SJCRH30 (cell line): ENCODE measurements around the gene XRCC1. TPM values are rescaled to one million over a fixed set of nuclear protein-coding genes. Genes with fewer than 3 reads are reported as not detected.

Source experiments
- DNase-seq, 2 experiments: peaks; one replicate each; pipeline ENCODE4 v3.0.0-alpha.2; 2015 to 2020
- H3K27ac ChIP-seq: fragments of 250-450 bp; sonication (Bioruptor Pico); 2 replicates; pipeline ENCODE4 v1.5.1; 2020; ENCODE audit warnings: mild to moderate bottlenecking, moderate library complexity
- H3K27me3 ChIP-seq: fragments of 250-450 bp; sonication (Bioruptor Pico); 2 replicates; pipeline ENCODE4 v1.5.1; 2020; ENCODE audit warnings: mild to moderate bottlenecking, moderate library complexity
- H3K36me3 ChIP-seq: fragments of 250-450 bp; sonication (Bioruptor Pico); 2 replicates; pipeline ENCODE4 v1.5.1; 2020; ENCODE audit warnings: mild to moderate bottlenecking, moderate library complexity
- H3K4me1 ChIP-seq: fragments of 250-450 bp; sonication (Bioruptor Pico); 2 replicates; pipeline ENCODE4 v1.5.1; 2020; ENCODE audit warnings: mild to moderate bottlenecking, moderate library complexity
- H3K4me3 ChIP-seq: fragments of 250-450 bp; sonication (Bioruptor Pico); 2 replicates; pipeline ENCODE4 v1.5.1; 2020; ENCODE audit warnings: mild to moderate bottlenecking, moderate library complexity
- H3K9me3 ChIP-seq: fragments of 250-450 bp; sonication (Bioruptor Pico); replicated peaks from 2 replicates; pipeline ENCODE4 v1.5.1; 2020; ENCODE audit warnings: mild to moderate bottlenecking, moderate library complexity
- total RNA-seq: library from RNA; depleted of rRNA; stranded (reverse); fragments of >200 nt; shearing (Covaris generic); gene quantifications from 2 replicates; pipeline ENCODE4 v1.2.3, GENCODE V29; 2014

The XRCC1 gene
- total RNA-seq, 1 experiment from 2014 or later, result 43.5 TPM

GRCh38 chr19:43510713-43511112, 64.6 kb downstream of the XRCC1 start:
- Histone ChIP-seq H3K27ac (no peak overlapping the region), H3K4me3 (no peak overlapping the region), H3K9me3 (no peaks in the 10 kb centered on the region), H3K36me3 (no peaks in the 10 kb centered on the region), H3K4me1 (no peaks in the 10 kb centered on the region), H3K27me3 (no peaks in the 10 kb centered on the region)
- no peak for DNase-seq

GRCh38 chr19:43507880-43508279, 67.4 kb downstream of the XRCC1 start:
- no peak for DNase-seq
- no peaks in the 10 kb centered on the region for H3K4me1 ChIP-seq
- H3K27ac ChIP-seq, result no peak overlapping the region
- H3K9me3 ChIP-seq, result no peaks in the 10 kb centered on the region
- H3K36me3 ChIP-seq, result no peaks in the 10 kb centered on the region
- no peak overlapping the region for H3K4me3 ChIP-seq
- H3K27me3 ChIP-seq, result no peaks in the 10 kb centered on the region

GRCh38 chr19:43506629-43507028, 68.7 kb downstream of the XRCC1 start:
- Histone ChIP-seq H3K27ac (no peak overlapping the region), H3K9me3 (no peaks in the 10 kb centered on the region), H3K4me1 (no peaks in the 10 kb centered on the region), H3K27me3 (no peaks in the 10 kb centered on the region), H3K36me3 (no peaks in the 10 kb centered on the region), H3K4me3 (no peak overlapping the region)
- DNase-seq, result no peak

- Histone ChIP-seq H3K27me3 (no peaks in the 10 kb centered on the region), H3K4me1 (no peaks in the 10 kb centered on the region), H3K4me3 (no peak overlapping the region), H3K36me3 (no peaks in the 10 kb centered on the region), H3K9me3 (no peaks in the 10 kb centered on the region), H3K27ac (no peak overlapping the region)
- no peak for DNase-seq
Measured at GRCh38 chr19:43505941-43506340, 69.4 kb downstream of the XRCC1 start.

GRCh38 chr19:43505186-43505456, 70.2 kb downstream of the XRCC1 start:
- no peak for DNase-seq
- Histone ChIP-seq H3K4me1 (no peaks in the 10 kb centered on the region), H3K4me3 (peak overlapping the region; percentile 69), H3K9me3 (no peaks in the 10 kb centered on the region), H3K27ac (no peak overlapping the region), H3K36me3 (no peaks in the 10 kb centered on the region), H3K27me3 (no peaks in the 10 kb centered on the region)

- no peaks in the 10 kb centered on the region for H3K36me3 ChIP-seq
- H3K9me3 ChIP-seq, result no peaks in the 10 kb centered on the region
- no peak within 1 kb of the TSS for H3K27ac ChIP-seq
- no peaks in the 10 kb centered on the region for H3K4me1 ChIP-seq
- H3K4me3 ChIP-seq, result peak within 1 kb of the TSS; percentile 69
- no peaks in the 10 kb centered on the region for H3K27me3 ChIP-seq
- DNase-seq, result peak; percentile 56 to 59
Measured at GRCh38 chr19:43504426-43505185, 70.7 kb downstream of the XRCC1 start, which contains the start of gene PHLDB3. Gene PHLDB3 (minus strand): TSS chr19:43504746. CDS start chr19:43504118, 628 bp downstream.

- Histone ChIP-seq H3K27me3 (no peaks in the 10 kb centered on the region), H3K9me3 (no peaks in the 10 kb centered on the region)
- DNase-seq, result peak; percentile 96
Measured at GRCh38 chr19:43503501-43504425, 71.6 kb downstream of the XRCC1 start.

GRCh38 chr19:43502419-43502976, 72.8 kb downstream of the XRCC1 start:
- H3K4me3 ChIP-seq, result no peak overlapping the region
- H3K9me3 ChIP-seq, result no peaks in the 10 kb centered on the region
- no peaks in the 10 kb centered on the region for H3K36me3 ChIP-seq
- no peaks in the 10 kb centered on the region for H3K4me1 ChIP-seq
- H3K27me3 ChIP-seq, result no peaks in the 10 kb centered on the region
- DNase-seq, result no peak
- no peak overlapping the region for H3K27ac ChIP-seq

More at GRCh38 chr19:43503501-43504425, 71.6 kb downstream of the XRCC1 start:
- Histone ChIP-seq H3K4me3 (peak overlapping the region; percentile 69), H3K4me1 (no peaks in the 10 kb centered on the region), H3K36me3 (no peaks in the 10 kb centered on the region), H3K27ac (no peak overlapping the region)

GRCh38 chr19:43501661-43502418, 73.5 kb downstream of the XRCC1 start:
- Histone ChIP-seq H3K4me3 (no peak overlapping the region), H3K9me3 (no peaks in the 10 kb centered on the region), H3K36me3 (no peaks in the 10 kb centered on the region), H3K4me1 (no peaks in the 10 kb centered on the region), H3K27me3 (no peaks in the 10 kb centered on the region), H3K27ac (no peak overlapping the region)
- DNase-seq, result no peak

- DNase-seq, result no peak
- Histone ChIP-seq H3K4me3 (no peak overlapping the region), H3K27ac (no peak overlapping the region), H3K36me3 (no peaks in the 10 kb centered on the region), H3K4me1 (no peaks in the 10 kb centered on the region), H3K27me3 (no peaks in the 10 kb centered on the region), H3K9me3 (no peaks in the 10 kb centered on the region)
Measured at GRCh38 chr19:43499042-43499441, 76.3 kb downstream of the XRCC1 start.

- H3K9me3 ChIP-seq, result no peaks in the 10 kb centered on the region
- no peaks in the 10 kb centered on the region for H3K36me3 ChIP-seq
- H3K27ac ChIP-seq, result no peak overlapping the region
- DNase-seq, result no peak
- H3K27me3 ChIP-seq, result no peaks in the 10 kb centered on the region
- H3K4me1 ChIP-seq, result no peaks in the 10 kb centered on the region
- H3K4me3 ChIP-seq, result no peak overlapping the region
Measured at GRCh38 chr19:43498233-43498842, 77.0 kb downstream of the XRCC1 start.

GRCh38 chr19:43496960-43497359, 78.4 kb downstream of the XRCC1 start:
- Histone ChIP-seq H3K4me3 (no peak overlapping the region), H3K27me3 (no peaks in the 10 kb centered on the region), H3K9me3 (no peaks in the 10 kb centered on the region), H3K27ac (no peak overlapping the region), H3K36me3 (no peaks in the 10 kb centered on the region), H3K4me1 (no peaks in the 10 kb centered on the region)
- no peak for DNase-seq

- no peaks in the 10 kb centered on the region for H3K27me3 ChIP-seq
- no peaks in the 10 kb centered on the region for H3K9me3 ChIP-seq
- H3K36me3 ChIP-seq, result no peaks in the 10 kb centered on the region
- no peaks in the 10 kb centered on the region for H3K4me1 ChIP-seq
- H3K4me3 ChIP-seq, result no peak overlapping the region
- no peak overlapping the region for H3K27ac ChIP-seq
- DNase-seq, result no peak
Measured at GRCh38 chr19:43495082-43495481, 80.2 kb downstream of the XRCC1 start.
